K562 (cell line): ENCODE results near the gene PYCR2. TPM values are rescaled to one million over a fixed set of nuclear protein-coding genes. Genes with fewer than 3 reads are reported as not detected.
A peak's percentile ranks its signal among the peaks of the same experiment; 100 is the strongest.

Experiments
- microRNA-seq: library from miRNA; unstranded; fragments of <30 nt; microRNA quantifications from one replicate; pipeline ENCODE4, GENCODE V29; 2018; ENCODE audit warnings: borderline microRNAs expressed
- polyA plus RNA-seq, 8 experiments: library from polyadenylated mRNA; depleted of rRNA in 4 of 8; stranded (reverse) in 5 of 8; unstranded in 3 of 8; fragments of >200 nt; fragmentation: Nextera tagmentation in 2 of 8; fragmentation: Illumina TruSeq in 1 of 8; extraction: Ambion mirVana in 2 of 8; extraction: Trizol in 1 of 8; gene quantifications; 2 replicates each; pipeline versions ENCODE4 v1.2.1 to v1.2.3, GENCODE V29; 2011 to 2014; ENCODE audit warnings: inconsistent platforms in 1 of 8, missing spikeins in 1 of 8
- small RNA-seq: library from RNA; depleted of rRNA; stranded (forward); fragments of <200 nt; gene quantifications from one replicate; pipeline ENCODE3, GENCODE V24; 2014
- total RNA-seq, 7 experiments: library from RNA; depleted of rRNA in 6 of 7; stranded (reverse); fragments of >200 nt in 6 of 7; fragmentation: Illumina TruSeq in 2 of 7; extraction: Trizol in 2 of 7; gene quantifications; 2 replicates each; pipeline versions ENCODE4 v1.2.1 to v1.2.3, GENCODE V29; 2011 to 2021; ENCODE audit warnings: low replicate concordance in 1 of 7

Gene PYCR2
- total and polyA plus RNA-seq, 9 of the 15 experiments (the other 6 are each of a cell fraction or from before 2014, with no cell fraction given), result 5.5 to 219 (median 127) TPM

Small RNA genes lying within 50 kb of the gene (microRNA-seq; reads per million reads assigned to microRNA genes)
- 0.91 reads per million, percentile 4 among the genes with 10 or more reads in this experiment for gene MIR6741

Small RNA genes lying within 50 kb of the gene (small RNA-seq; reads per million reads assigned to genes)
- gene AL117348.1 (not detected), gene NDUFA3P3 (not detected)

Other genes starting within 250 kb of the PYCR2 start
- 272 and 273 TPM in 2 replicates for gene SRP9, start 146.4 kb downstream of the PYCR2 start, total RNA-seq (2014; rRNA removed)
- gene SRP9, start 146.4 kb downstream of the PYCR2 start, total RNA-seq (2014; rRNA removed; fragmentation: Illumina TruSeq; extraction: Trizol), result 690 and 726 TPM in 2 replicates
- gene SRP9, start 146.4 kb downstream of the PYCR2 start, total RNA-seq (2015; rRNA removed; fragmentation: Illumina TruSeq; extraction: Trizol), result 537 and 597 TPM in 2 replicates
- gene SRP9, start 146.4 kb downstream of the PYCR2 start, total RNA-seq (2021), result 434 and 437 TPM in 2 replicates
- 836 and 1,016 TPM in 2 replicates for gene SRP9, start 146.4 kb downstream of the PYCR2 start, polyA plus RNA-seq (2011; rRNA removed)
- gene SRP9, start 146.4 kb downstream of the PYCR2 start, polyA plus RNA-seq (2014; fragmentation: Illumina TruSeq; extraction: Trizol), result 557 and 668 TPM in 2 replicates
- 1,000 to 10,000 TPM; 1,645 to 1,892 TPM for gene SRP9, start 146.4 kb downstream of the PYCR2 start, polyA plus RNA-seq (2014; fragmentation: Nextera tagmentation; extraction: Ambion mirVana)
- gene SRP9, start 146.4 kb downstream of the PYCR2 start, polyA plus RNA-seq (2014; rRNA removed), result 502 and 509 TPM in 2 replicates
- 8.0 and 11.6 TPM in 2 replicates for gene EPHX1, start 114.1 kb downstream of the PYCR2 start, total RNA-seq (2014; rRNA removed)
- gene EPHX1, start 114.1 kb downstream of the PYCR2 start, total RNA-seq (2014; rRNA removed; fragmentation: Illumina TruSeq; extraction: Trizol), result 4.7 and 5.1 TPM in 2 replicates
- gene EPHX1, start 114.1 kb downstream of the PYCR2 start, total RNA-seq (2015; rRNA removed; fragmentation: Illumina TruSeq; extraction: Trizol), result 6.7 and 7.6 TPM in 2 replicates
- gene EPHX1, start 114.1 kb downstream of the PYCR2 start, total RNA-seq (2021), result 18.5 and 21.1 TPM in 2 replicates
- gene EPHX1, start 114.1 kb downstream of the PYCR2 start, polyA plus RNA-seq (2011; rRNA removed), result 4.0 and 11.2 TPM in 2 replicates
- 21.9 and 27.0 TPM in 2 replicates for gene EPHX1, start 114.1 kb downstream of the PYCR2 start, polyA plus RNA-seq (2014; fragmentation: Illumina TruSeq; extraction: Trizol)
- under 1 TPM; 0.21 to 0.48 TPM for gene EPHX1, start 114.1 kb downstream of the PYCR2 start, polyA plus RNA-seq (2014; fragmentation: Nextera tagmentation; extraction: Ambion mirVana)
- 7.5 and 8.8 TPM in 2 replicates for gene EPHX1, start 114.1 kb downstream of the PYCR2 start, polyA plus RNA-seq (2014; rRNA removed)
- 17.5 and 21.2 TPM in 2 replicates for gene TMEM63A, start 41.9 kb downstream of the PYCR2 start, total RNA-seq (2014; rRNA removed)
- gene TMEM63A, start 41.9 kb downstream of the PYCR2 start, total RNA-seq (2014; rRNA removed; fragmentation: Illumina TruSeq; extraction: Trizol), result 17.2 and 17.6 TPM in 2 replicates
- gene TMEM63A, start 41.9 kb downstream of the PYCR2 start, total RNA-seq (2015; rRNA removed; fragmentation: Illumina TruSeq; extraction: Trizol), result 16.2 and 17.5 TPM in 2 replicates
- 48.5 and 54.6 TPM in 2 replicates for gene TMEM63A, start 41.9 kb downstream of the PYCR2 start, total RNA-seq (2021)
- gene TMEM63A, start 41.9 kb downstream of the PYCR2 start, polyA plus RNA-seq (2011; rRNA removed), result 39.2 and 70.5 TPM in 2 replicates
- 37.7 and 39.0 TPM in 2 replicates for gene TMEM63A, start 41.9 kb downstream of the PYCR2 start, polyA plus RNA-seq (2014; fragmentation: Illumina TruSeq; extraction: Trizol)
- 1 to 10 TPM; 2.0 to 2.8 TPM for gene TMEM63A, start 41.9 kb downstream of the PYCR2 start, polyA plus RNA-seq (2014; fragmentation: Nextera tagmentation; extraction: Ambion mirVana)
- 30.5 and 32.4 TPM in 2 replicates for gene TMEM63A, start 41.9 kb downstream of the PYCR2 start, polyA plus RNA-seq (2014; rRNA removed)
- gene LEFTY1, start 35.1 kb downstream of the PYCR2 start, total RNA-seq (2014; rRNA removed), result 0.16 TPM in 1 of 2 replicates, not detected in the other
- gene LEFTY1, start 35.1 kb downstream of the PYCR2 start, total RNA-seq (2014; rRNA removed; fragmentation: Illumina TruSeq; extraction: Trizol), result 0.07 TPM in 1 of 2 replicates, not detected in the other
- gene LEFTY1, start 35.1 kb downstream of the PYCR2 start, total RNA-seq (2015; rRNA removed; fragmentation: Illumina TruSeq; extraction: Trizol), result not detected in 2 replicates
- gene LEFTY1, start 35.1 kb downstream of the PYCR2 start, total RNA-seq (2021), result 0.20 and 0.24 TPM in 2 replicates
- gene LEFTY1, start 35.1 kb downstream of the PYCR2 start, polyA plus RNA-seq (2011; rRNA removed), result 0.09 and 0.21 TPM in 2 replicates
- 0.15 TPM in 1 of 2 replicates, not detected in the other for gene LEFTY1, start 35.1 kb downstream of the PYCR2 start, polyA plus RNA-seq (2014; fragmentation: Illumina TruSeq; extraction: Trizol)
- gene LEFTY1, start 35.1 kb downstream of the PYCR2 start, polyA plus RNA-seq (2014; fragmentation: Nextera tagmentation; extraction: Ambion mirVana), result not detected
- 0.13 TPM in 1 of 2 replicates, not detected in the other for gene LEFTY1, start 35.1 kb downstream of the PYCR2 start, polyA plus RNA-seq (2014; rRNA removed)
- 0.08 and 0.14 TPM in 2 replicates for gene LEFTY2, start 17.0 kb upstream of the PYCR2 start, total RNA-seq (2014; rRNA removed)
- gene LEFTY2, start 17.0 kb upstream of the PYCR2 start, total RNA-seq (2014; rRNA removed; fragmentation: Illumina TruSeq; extraction: Trizol), result not detected in 2 replicates
- not detected in 2 replicates for gene LEFTY2, start 17.0 kb upstream of the PYCR2 start, total RNA-seq (2015; rRNA removed; fragmentation: Illumina TruSeq; extraction: Trizol)
- gene LEFTY2, start 17.0 kb upstream of the PYCR2 start, total RNA-seq (2021), result not detected in 2 replicates
- gene LEFTY2, start 17.0 kb upstream of the PYCR2 start, polyA plus RNA-seq (2011; rRNA removed), result 0.04 and 0.07 TPM in 2 replicates
- gene LEFTY2, start 17.0 kb upstream of the PYCR2 start, polyA plus RNA-seq (2014; fragmentation: Illumina TruSeq; extraction: Trizol), result not detected in 2 replicates
- not detected for gene LEFTY2, start 17.0 kb upstream of the PYCR2 start, polyA plus RNA-seq (2014; fragmentation: Nextera tagmentation; extraction: Ambion mirVana)
- 0.78 TPM in 1 of 2 replicates, not detected in the other for gene LEFTY2, start 17.0 kb upstream of the PYCR2 start, polyA plus RNA-seq (2014; rRNA removed)
- gene SDE2, start 75.1 kb upstream of the PYCR2 start, total RNA-seq (2014; rRNA removed), result 44.9 and 46.0 TPM in 2 replicates
- gene SDE2, start 75.1 kb upstream of the PYCR2 start, total RNA-seq (2014; rRNA removed; fragmentation: Illumina TruSeq; extraction: Trizol), result 62.3 and 72.5 TPM in 2 replicates
- gene SDE2, start 75.1 kb upstream of the PYCR2 start, total RNA-seq (2015; rRNA removed; fragmentation: Illumina TruSeq; extraction: Trizol), result 42.7 and 43.0 TPM in 2 replicates
- gene SDE2, start 75.1 kb upstream of the PYCR2 start, total RNA-seq (2021), result 45.3 and 50.5 TPM in 2 replicates
- gene SDE2, start 75.1 kb upstream of the PYCR2 start, polyA plus RNA-seq (2011; rRNA removed), result 35.6 and 49.1 TPM in 2 replicates
- gene SDE2, start 75.1 kb upstream of the PYCR2 start, polyA plus RNA-seq (2014; fragmentation: Illumina TruSeq; extraction: Trizol), result 35.7 and 39.9 TPM in 2 replicates
- 10 to 100 TPM; 14.3 to 19.3 TPM for gene SDE2, start 75.1 kb upstream of the PYCR2 start, polyA plus RNA-seq (2014; fragmentation: Nextera tagmentation; extraction: Ambion mirVana)
- 44.6 and 46.1 TPM in 2 replicates for gene SDE2, start 75.1 kb upstream of the PYCR2 start, polyA plus RNA-seq (2014; rRNA removed)
- gene H3-3A, start 138.5 kb upstream of the PYCR2 start, total RNA-seq (2014; rRNA removed), result 412 and 510 TPM in 2 replicates
- 517 and 565 TPM in 2 replicates for gene H3-3A, start 138.5 kb upstream of the PYCR2 start, total RNA-seq (2014; rRNA removed; fragmentation: Illumina TruSeq; extraction: Trizol)
- 394 and 426 TPM in 2 replicates for gene H3-3A, start 138.5 kb upstream of the PYCR2 start, total RNA-seq (2015; rRNA removed; fragmentation: Illumina TruSeq; extraction: Trizol)
- gene H3-3A, start 138.5 kb upstream of the PYCR2 start, total RNA-seq (2021), result 808 and 835 TPM in 2 replicates
- gene H3-3A, start 138.5 kb upstream of the PYCR2 start, polyA plus RNA-seq (2011; rRNA removed), result 812 and 877 TPM in 2 replicates
- gene H3-3A, start 138.5 kb upstream of the PYCR2 start, polyA plus RNA-seq (2014; fragmentation: Illumina TruSeq; extraction: Trizol), result 758 and 923 TPM in 2 replicates
- 100 to 1,000 TPM; 543 to 591 TPM for gene H3-3A, start 138.5 kb upstream of the PYCR2 start, polyA plus RNA-seq (2014; fragmentation: Nextera tagmentation; extraction: Ambion mirVana)
- 975 and 1,083 TPM in 2 replicates for gene H3-3A, start 138.5 kb upstream of the PYCR2 start, polyA plus RNA-seq (2014; rRNA removed)